BLaER1 (cell line): ENCODE data around the gene CISD3.
A peak's percentile ranks its signal among the peaks of the same experiment; 100 is the strongest.

Source experiments
- H3K27ac ChIP-seq: shearing (Covaris generic); formaldehyde crosslinking; 2 replicates; pipeline ENCODE4 v1.8.1; 2022
- H3K27me3 ChIP-seq: shearing (Covaris generic); formaldehyde crosslinking; 2 replicates; pipeline ENCODE4 v1.8.1; 2022
- H3K36me3 ChIP-seq: shearing (Covaris generic); formaldehyde crosslinking; 2 replicates; pipeline ENCODE4 v1.8.1; 2022
- H3K4me1 ChIP-seq: shearing (Covaris generic); formaldehyde crosslinking; 2 replicates; pipeline ENCODE4 v1.8.1; 2022
- H3K4me2 ChIP-seq: shearing (Covaris generic); formaldehyde crosslinking; 2 replicates; pipeline ENCODE4 v1.8.1; 2022
- H3K4me3 ChIP-seq: shearing (Covaris generic); formaldehyde crosslinking; 2 replicates; pipeline ENCODE4 v1.8.1; 2022
- H3K9ac ChIP-seq: shearing (Covaris generic); formaldehyde crosslinking; 2 replicates; pipeline ENCODE4 v1.8.1; 2022
- H3K9me3 ChIP-seq: shearing (Covaris generic); formaldehyde crosslinking; 2 replicates; pipeline ENCODE4 v1.8.1; 2022
- H4K20me1 ChIP-seq: shearing (Covaris generic); formaldehyde crosslinking; 2 replicates; pipeline ENCODE4 v1.8.1; 2022
- Cebpa-rat ChIP-seq: shearing (Covaris generic); IDR thresholded peaks from 2 replicates; pipeline ENCODE4 v1.8.1; 2022

Gene CISD3

DNA sequence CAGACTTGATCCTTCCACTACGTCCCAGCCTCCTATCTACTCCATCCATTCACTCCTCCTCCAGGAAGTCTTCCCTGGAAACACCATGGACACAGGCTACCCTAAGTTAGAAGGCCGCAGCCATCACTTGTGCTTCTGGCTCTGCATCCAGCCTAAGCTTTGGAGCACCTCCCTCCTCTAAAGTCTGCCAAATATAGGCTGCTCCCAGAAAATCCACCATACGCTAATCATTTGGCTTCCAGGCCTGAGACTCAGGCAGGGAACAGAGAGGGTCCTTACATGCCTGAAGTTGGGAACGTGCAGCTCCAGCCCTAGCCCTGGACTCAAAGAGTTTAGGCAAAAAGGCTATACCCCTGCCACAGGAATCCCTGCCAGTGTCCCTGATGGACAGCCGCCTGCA, 11.3 kb downstream of the CISD3 start:
- no peaks in the 10 kb centered on the region for H3K9me3 ChIP-seq
- no peak for TF ChIP-seq Cebpa-rat
- H4K20me1 ChIP-seq, result peaks cover 14% of the 10 kb centered on the region; the same call in 1 of the 2 replicates
- no peaks in the 10 kb centered on the region for H3K27me3 ChIP-seq
- H3K4me1 ChIP-seq, result peaks cover 83% of the 10 kb centered on the region
- peak overlapping the region; percentile 75 for H3K4me2 ChIP-seq
- no peak overlapping the region for H3K9ac ChIP-seq
- no peak overlapping the region for H3K4me3 ChIP-seq
- peaks cover 19% of the 10 kb centered on the region; the same call in 1 of the 2 replicates for H3K36me3 ChIP-seq
- H3K27ac ChIP-seq, result peak overlapping the region; percentile 28; the same call in 1 of the 2 replicates

DNA sequence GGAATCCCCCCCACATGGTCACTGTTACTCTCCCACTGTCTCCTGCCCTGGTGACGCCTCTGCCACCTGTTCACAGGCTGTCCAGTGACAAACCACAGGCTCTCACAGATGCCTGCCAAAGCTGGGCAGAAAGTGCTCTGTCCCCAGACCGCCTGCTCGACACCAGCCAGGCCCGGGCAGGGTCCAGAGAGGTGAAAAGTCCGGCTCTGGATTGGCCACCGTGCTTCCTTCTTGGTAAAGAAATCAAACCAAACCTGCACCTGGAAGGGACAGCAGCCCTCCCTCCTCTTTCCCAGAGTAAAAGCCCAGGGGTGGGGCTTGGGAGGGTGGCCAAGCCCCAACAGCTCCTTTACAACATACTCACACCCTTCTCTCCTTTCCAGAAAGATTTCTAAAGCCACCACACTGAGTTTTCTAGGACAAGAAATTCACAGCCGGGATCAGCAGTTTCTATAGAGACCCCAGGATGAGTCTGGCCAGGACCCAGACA, 11.8 kb downstream of the CISD3 start:
- H3K9me3 ChIP-seq, result no peaks in the 10 kb centered on the region
- TF ChIP-seq Cebpa-rat, result no peak
- H3K4me2 ChIP-seq, result peak overlapping the region; percentile 75
- H3K4me3 ChIP-seq, result no peak overlapping the region
- H3K9ac ChIP-seq, result no peak overlapping the region
- peaks cover 19% of the 10 kb centered on the region; the same call in 1 of the 2 replicates for H3K36me3 ChIP-seq
- peaks cover 88% of the 10 kb centered on the region for H3K4me1 ChIP-seq
- H3K27ac ChIP-seq, result peak overlapping the region; percentile 28
- H4K20me1 ChIP-seq, result peaks cover 14% of the 10 kb centered on the region; the same call in 1 of the 2 replicates
- no peaks in the 10 kb centered on the region for H3K27me3 ChIP-seq

DNA sequence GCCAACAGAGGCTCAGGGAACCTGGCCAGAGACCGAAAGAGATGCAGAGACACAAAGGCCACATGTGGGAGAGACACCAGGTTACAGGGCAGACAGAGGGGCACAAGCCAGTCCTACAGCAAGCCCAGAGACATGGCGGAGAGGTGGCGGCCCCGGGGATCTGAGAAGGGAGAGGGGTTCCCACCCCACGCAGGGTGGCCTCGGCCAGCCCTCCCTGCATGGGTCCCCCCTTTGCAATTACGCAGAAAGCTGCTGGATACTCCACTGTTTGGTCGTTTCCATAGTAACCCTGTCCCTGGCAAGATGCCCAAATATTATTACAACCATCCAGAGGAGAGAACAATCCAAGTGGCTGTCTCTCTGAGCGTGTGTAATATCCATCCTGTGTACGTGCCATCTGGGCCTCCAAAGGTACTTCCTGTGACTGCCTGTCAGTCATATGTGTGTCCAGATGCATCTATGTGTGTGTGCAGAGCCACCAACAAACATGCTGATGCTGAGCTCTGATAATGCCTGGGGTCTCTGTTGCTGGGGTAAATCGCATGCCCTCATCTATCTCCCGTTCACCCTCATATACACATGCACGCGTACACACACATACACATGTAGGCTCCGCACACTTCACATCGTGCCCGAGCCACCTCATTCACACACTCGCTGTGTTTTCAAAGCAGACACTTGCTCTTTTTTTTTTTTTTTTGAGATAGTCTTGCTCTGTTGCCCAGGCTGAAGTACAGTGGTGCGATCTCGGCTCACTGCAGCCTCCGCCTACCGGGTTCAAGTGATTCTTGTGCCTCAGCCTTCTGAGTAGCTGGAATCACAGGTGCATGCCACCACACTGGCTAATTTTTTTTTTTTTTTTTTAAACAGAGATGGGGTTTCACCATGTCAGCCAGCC, 12.5 kb downstream of the CISD3 start:
- Histone ChIP-seq H3K4me1 (peaks cover 86% of the 10 kb centered on the region), H3K36me3 (peaks cover 19% of the 10 kb centered on the region; the same call in 1 of the 2 replicates), H3K9ac (no peak overlapping the region), H3K27me3 (peaks cover 2% of the 10 kb centered on the region), H3K4me3 (no peak overlapping the region), H4K20me1 (peaks cover 14% of the 10 kb centered on the region; the same call in 1 of the 2 replicates), H3K27ac (no peak overlapping the region), H3K4me2 (peak overlapping the region; percentile 75), H3K9me3 (no peaks in the 10 kb centered on the region)
- no peak for TF ChIP-seq Cebpa-rat

- peaks cover 11% of the 10 kb centered on the region for H3K27me3 ChIP-seq
- H3K36me3 ChIP-seq, result peaks cover 13% of the 10 kb centered on the region; the same call in 1 of the 2 replicates
- H4K20me1 ChIP-seq, result peaks cover 17% of the 10 kb centered on the region
- H3K4me3 ChIP-seq, result no peak overlapping the region
- H3K27ac ChIP-seq, result no peak overlapping the region
- H3K9ac ChIP-seq, result no peak overlapping the region
- no peak for TF ChIP-seq Cebpa-rat
- no peaks in the 10 kb centered on the region for H3K9me3 ChIP-seq
- H3K4me2 ChIP-seq, result peak overlapping the region; percentile 75
- H3K4me1 ChIP-seq, result peaks cover 80% of the 10 kb centered on the region
Measured at GRCh38 chr17:38743556-38744171, 13.5 kb downstream of the CISD3 start.

GRCh38 chr17:38745545-38745944, 15.4 kb downstream of the CISD3 start:
- Histone ChIP-seq H3K27ac (peak overlapping the region; percentile 54), H3K4me3 (peak overlapping the region; percentile 80), H3K36me3 (no peaks in the 10 kb centered on the region), H3K9ac (peak overlapping the region; percentile 78), H3K27me3 (peaks cover 30% of the 10 kb centered on the region), H4K20me1 (peaks cover 36% of the 10 kb centered on the region), H3K9me3 (no peaks in the 10 kb centered on the region), H3K4me2 (peak overlapping the region; percentile 93), H3K4me1 (peaks cover 88% of the 10 kb centered on the region)
- TF ChIP-seq Cebpa-rat, result no peak

GRCh38 chr17:38746004-38746848, 16.1 kb downstream of the CISD3 start:
- no peaks in the 10 kb centered on the region for H3K9me3 ChIP-seq
- H3K27me3 ChIP-seq, result peaks cover 37% of the 10 kb centered on the region
- H3K4me3 ChIP-seq, result peak overlapping the region; percentile 80
- H3K9ac ChIP-seq, result peak overlapping the region; percentile 78
- peaks cover 88% of the 10 kb centered on the region for H3K4me1 ChIP-seq
- H3K27ac ChIP-seq, result peak overlapping the region; percentile 54
- no peaks in the 10 kb centered on the region for H3K36me3 ChIP-seq
- TF ChIP-seq Cebpa-rat, result no peak
- peak overlapping the region; percentile 93 for H3K4me2 ChIP-seq
- peaks cover 43% of the 10 kb centered on the region for H4K20me1 ChIP-seq

GRCh38 chr17:38746849-38747462, 16.8 kb downstream of the CISD3 start:
- H3K36me3 ChIP-seq, result no peaks in the 10 kb centered on the region
- no peak for TF ChIP-seq Cebpa-rat
- H3K27ac ChIP-seq, result peak overlapping the region; percentile 54
- peak overlapping the region; percentile 93 for H3K4me2 ChIP-seq
- peaks cover 44% of the 10 kb centered on the region for H3K27me3 ChIP-seq
- no peaks in the 10 kb centered on the region for H3K9me3 ChIP-seq
- H3K4me3 ChIP-seq, result peak overlapping the region; percentile 80
- H4K20me1 ChIP-seq, result peaks cover 37% of the 10 kb centered on the region
- H3K4me1 ChIP-seq, result peaks cover 84% of the 10 kb centered on the region
- H3K9ac ChIP-seq, result peak overlapping the region; percentile 78

GRCh38 chr17:38747463-38748148, 17.5 kb downstream of the CISD3 start:
- Histone ChIP-seq H3K27ac (peak overlapping the region; percentile 65), H4K20me1 (peaks cover 31% of the 10 kb centered on the region), H3K4me1 (peaks cover 78% of the 10 kb centered on the region), H3K27me3 (peaks cover 44% of the 10 kb centered on the region), H3K9ac (peak overlapping the region; percentile 78), H3K4me3 (peak overlapping the region; percentile 80), H3K36me3 (no peaks in the 10 kb centered on the region), H3K9me3 (no peaks in the 10 kb centered on the region), H3K4me2 (peak overlapping the region; percentile 93)
- no peak for TF ChIP-seq Cebpa-rat
